Measurements from ENCODE around the gene RIOX2.
"Not testable (repeated sequence)": the region's sequence is repeated elsewhere in the genome, so short reads cannot be mapped to it uniquely, and the experiment has no call there.

The RIOX2 gene

DNA sequence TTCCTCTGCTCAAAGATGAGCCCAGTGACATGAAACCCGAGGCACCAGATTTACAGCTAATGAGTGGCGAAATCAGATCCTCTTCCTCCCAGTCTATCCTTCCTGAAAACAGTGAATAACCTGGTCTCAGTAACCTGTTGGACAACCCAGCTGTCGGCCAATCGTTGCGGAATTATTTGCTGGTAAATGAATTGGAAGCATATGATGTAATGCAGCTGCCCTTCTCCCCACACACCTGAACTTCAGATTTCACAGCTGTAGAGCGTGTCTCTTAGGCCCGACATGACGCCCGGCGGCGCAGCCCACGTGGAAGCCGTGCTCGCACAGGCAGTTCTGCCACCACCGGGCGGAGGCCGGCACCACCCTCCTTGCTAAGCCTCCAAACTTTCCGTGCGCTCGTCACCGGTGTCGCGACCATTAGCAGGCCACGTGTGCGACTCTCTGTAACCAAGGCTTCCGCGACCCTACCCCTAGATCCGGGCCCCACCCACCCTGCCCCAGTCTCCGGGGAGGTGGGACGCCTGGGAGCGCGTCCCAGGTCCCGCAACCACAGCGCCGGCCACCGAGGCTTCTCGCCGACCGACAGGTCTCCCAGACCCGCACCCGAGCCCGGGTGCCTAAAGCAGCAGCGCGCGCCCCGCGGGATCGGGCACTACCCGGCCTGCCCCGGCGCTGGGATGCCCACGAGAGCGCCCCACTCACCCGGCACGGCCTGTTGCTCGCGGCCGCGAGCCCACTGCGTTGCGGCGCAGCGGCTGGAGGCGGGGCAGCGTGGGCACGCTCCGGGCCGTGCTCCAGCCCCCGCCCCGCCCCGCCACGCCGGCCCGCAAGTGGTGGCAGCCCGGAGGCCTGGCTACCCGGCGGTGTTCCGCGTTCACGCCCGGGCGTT, at the start of gene RIOX2:
TSS of gene RIOX2 (minus strand) at position 753 of the 889 bp plus-strand sequence. CDS start 4,838 bp downstream, outside the sequence.
- DNase-seq (ENCODE audit: low spot score): peak; percentile 77

DNA sequence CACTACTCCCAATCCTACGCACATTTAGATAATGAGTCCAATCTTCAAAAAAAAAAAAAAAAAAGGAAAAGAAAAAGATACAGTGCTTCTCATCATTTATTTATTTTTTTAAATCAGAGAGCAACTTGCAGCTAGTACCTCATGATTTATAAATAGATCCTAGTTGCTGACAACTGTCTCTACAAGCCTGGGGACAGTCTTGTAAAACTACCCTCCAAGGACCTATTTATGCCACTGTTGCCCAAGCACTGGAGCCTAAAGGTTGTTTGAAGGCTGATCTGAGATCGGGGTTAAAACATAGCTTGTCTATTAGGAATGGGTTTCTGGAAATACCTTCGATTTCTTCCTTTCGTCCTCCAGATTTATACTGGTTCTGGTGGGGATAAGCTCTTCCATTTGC, 48.2 kb upstream of the RIOX2 start:
- DNase-seq (ENCODE audit: low spot score): no peak

DNA sequence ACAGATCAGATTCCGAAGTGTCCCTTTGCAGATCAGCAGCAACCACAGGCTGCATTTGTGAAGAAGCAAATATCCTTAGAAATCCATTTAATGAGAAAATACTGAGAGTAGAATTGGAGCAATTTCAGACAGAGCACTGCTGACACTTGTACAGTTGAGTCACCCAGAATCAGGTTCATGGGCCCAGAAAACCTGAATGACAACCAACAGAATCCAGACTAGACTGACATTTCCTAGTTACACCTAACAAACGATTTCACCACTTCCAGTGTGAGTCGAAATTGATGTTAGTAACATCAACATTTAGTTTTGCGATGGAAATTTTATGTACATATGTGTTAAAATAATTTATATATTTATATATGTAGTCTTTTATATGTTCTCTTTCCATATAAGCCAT, 46.1 kb upstream of the RIOX2 start:
- no peak for DNase-seq (ENCODE audit: low spot score)

DNA sequence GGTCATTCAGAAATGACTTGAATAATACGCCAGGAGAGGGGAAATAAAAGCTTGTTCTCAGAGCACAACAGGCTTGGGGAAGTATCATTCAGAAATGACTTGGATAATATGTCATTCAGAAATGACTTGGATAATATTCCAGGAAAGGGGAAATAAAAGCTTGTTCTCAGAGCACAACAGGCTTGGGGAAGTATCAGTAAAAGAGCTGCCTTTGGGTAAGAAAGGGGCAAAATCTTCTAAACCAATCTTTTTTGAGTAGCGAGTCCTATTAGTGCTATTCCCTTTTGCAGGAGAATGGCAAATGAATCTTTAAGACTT, 42.0 kb upstream of the RIOX2 start:
- no peak for DNase-seq (ENCODE audit: low spot score)

DNA sequence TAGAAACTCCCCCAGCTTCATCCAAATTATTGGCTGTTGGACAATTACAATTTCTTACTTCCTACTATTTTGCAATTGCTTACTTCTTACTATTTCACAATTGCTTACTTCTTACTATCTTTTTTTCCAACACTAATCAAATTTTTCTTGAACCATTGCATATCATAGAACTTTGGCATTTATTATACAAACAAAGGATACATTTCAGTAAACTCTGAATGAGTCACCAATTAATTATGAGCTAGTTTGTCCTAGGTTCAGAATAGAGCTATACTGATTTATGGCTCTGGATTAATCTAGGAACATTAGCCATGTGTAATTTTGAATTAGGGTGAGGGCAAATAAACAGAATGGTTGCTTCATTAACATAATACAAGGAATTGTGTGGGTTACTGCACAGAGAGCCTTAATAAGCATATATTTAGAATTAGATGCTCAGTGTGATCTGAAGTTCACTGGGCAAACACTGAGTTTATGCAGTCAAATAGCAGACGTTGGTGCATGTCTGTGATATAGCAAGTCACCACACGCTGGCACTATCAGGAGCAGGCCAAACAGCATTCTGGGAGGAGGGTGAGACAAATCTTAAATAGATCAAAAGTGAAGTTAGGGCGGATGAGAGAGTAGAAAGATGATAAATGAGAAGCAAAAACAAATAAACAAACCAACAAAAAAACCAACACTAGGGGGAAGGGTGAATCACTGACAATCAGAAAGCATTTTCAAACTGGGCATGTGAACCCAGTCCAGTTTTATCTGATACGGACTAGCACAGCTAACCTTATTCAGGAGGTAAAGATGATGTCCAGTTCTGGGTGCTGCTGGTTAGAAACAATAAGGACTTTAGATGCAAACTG, 41.4 kb upstream of the RIOX2 start:
- no peak for DNase-seq (ENCODE audit: low spot score)

DNA sequence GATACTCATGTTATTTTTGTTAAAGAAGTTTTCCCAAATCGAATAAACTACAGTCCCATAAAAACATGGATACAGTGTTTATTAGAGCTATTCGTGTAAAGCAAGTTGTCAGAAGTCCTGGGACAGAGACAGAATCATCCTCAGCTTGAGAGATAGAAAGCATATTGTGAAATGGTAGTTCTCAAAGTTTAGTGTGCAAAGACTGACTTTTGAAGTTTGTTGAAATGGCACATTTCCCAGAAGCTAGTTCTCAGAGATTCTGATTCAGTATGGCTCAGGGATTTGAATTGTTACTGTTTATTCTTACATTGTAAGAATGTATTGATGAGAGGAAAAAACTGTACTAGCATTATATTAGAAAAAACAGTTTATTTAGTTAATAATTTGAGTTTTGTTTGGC, 40.7 kb upstream of the RIOX2 start:
- DNase-seq (ENCODE audit: low spot score): no peak

DNA sequence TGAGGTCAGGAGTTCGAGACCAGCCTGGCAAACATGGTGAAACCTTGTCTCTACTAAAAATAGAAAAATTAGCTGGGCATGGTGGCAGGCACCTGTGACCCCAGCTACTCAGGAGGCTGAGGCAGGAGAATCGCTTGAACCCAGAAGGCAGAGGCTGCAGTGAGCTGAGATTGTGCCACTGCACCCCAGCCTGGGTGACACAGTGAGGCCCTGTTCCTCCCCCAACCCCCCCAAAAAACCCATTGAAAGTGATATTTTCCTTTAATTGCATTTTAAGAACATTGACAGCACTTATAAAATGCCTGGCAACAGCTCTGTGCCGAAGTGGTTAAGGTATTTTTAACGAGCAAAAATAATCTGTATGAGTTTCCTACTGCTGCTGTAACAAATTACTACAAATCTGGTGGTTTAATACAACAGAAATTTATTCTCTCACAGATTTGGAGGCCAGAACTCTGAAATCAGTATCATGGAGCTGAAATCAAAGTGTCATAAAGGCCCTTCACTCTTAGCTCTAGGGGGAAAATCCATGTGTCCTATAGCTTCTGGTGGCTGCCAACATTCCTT, 38.7 kb upstream of the RIOX2 start:
- DNase-seq (ENCODE audit: low spot score): not testable (repeated sequence)

DNA sequence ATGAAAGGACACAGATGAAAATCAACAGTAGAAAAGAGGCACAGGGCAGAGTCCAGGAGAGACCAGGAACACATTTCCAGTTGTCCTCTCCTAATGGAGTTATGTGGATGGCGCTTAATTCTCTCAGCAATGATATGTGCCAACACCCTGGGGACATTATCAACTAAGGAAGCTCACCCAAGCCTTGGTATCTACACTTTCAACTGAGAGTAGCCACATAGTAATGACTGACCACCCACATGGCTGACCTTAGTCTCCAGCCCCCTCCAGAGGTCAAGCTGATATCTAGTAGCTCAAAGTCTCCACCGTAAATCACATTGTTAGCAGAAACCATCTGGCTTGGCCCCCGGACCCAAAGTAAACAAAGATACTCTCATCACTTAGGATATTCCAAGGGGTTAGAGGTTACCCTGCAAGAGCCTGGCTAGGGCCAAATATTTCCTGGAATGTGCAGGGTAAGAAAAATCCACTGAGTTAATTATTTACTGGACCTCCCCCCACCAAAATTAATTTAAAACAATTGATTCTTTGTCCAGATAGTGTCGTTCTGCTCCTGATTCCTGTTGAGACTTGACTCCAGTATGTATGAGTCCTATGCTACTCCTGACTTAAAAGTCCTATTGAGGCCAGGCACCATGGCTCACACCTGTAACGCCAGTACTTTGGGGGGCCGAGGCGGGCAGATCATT, 38.1 kb upstream of the RIOX2 start:
- DNase-seq (ENCODE audit: low spot score): no peak

DNA sequence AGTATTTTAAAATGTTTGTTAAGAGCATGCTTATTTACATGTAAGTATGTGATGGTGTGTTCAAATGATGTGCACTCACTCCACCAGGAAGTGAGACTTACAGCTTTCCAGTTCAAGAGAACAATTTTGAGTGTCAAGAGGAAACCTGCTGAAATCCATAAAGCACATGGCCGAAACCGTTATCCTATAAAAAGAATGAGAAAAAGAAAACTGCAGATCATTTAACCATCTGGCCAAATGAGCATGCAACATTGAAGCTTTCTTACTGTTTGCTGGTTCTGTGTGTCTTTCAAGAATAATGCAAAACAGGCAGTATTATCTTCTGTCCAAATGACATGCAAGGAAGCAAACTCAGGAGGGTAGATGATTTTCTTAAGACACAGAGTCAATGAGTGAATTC, 36.6 kb upstream of the RIOX2 start:
- no peak for DNase-seq (ENCODE audit: low spot score)

DNA sequence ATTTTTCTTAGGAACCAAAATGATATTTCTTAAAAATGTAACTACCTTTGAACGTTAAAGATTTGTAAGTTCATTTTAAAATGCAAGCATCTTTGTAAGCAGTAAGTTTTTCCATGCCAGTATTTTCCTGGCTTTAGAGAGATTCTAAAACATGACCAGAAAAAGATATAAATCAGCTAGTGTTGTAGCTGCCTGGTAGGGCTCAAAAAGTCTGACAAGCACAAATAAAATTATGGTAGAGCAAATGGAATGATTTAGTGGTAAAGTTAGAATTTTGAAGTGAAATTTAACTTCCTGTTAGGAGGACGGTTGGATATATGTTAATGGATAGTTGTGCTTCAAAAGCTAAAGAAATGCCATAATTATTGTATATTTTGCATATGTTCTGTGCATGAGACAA, 33.2 kb upstream of the RIOX2 start:
- no peak for DNase-seq (ENCODE audit: low spot score)

DNA sequence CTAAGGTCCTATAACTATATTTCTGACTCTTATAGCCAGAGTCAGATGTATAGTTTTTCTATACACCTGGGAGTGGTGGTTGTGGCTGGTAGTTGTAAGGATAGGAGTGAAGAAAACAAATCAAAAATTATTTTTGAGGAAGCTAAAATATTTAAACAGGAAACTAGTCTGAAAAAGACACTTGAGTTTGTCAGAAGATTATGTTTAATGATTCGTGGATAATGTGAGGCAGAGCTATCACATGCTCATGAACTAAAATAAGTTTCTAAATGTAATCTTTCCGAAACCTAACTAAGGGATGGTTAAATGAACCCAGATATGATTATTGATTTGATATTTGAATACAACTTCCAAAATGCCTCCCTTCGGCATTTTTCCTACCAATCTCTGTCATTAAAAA, 32.5 kb upstream of the RIOX2 start:
- no peak for DNase-seq (ENCODE audit: low spot score)

DNA sequence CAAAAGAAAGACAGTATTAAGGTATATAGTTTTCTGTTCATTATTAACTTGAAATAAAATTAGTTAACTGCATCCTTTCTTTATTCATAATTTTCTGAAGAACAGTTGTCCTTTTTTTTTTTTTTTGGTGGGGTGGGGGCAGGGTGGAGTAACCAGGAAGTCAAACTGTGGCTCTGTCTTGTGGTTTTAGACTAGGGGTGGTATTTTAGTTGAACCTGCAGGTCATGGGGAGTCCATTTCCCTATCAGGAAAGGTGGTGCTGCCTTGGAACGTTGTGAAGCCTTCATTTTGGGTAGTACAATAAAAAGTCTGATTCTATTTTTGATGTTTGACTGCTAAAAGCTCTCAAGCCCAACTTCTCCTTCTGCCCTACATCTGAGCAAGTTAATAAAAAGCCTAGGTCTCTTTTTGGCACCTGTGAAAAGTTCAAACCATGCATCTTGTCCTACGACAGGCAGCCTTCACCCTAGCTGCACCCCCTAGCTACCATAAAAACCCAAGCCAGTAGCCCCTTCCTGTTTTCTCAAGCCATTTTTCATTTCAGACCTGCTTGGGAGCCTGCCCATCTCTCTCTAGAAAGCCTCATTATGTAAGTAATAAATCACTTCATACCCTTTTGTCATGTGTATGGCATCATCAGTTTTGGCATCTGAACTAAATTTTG, 31.2 kb upstream of the RIOX2 start:
- no peak for DNase-seq (ENCODE audit: low spot score)

DNA sequence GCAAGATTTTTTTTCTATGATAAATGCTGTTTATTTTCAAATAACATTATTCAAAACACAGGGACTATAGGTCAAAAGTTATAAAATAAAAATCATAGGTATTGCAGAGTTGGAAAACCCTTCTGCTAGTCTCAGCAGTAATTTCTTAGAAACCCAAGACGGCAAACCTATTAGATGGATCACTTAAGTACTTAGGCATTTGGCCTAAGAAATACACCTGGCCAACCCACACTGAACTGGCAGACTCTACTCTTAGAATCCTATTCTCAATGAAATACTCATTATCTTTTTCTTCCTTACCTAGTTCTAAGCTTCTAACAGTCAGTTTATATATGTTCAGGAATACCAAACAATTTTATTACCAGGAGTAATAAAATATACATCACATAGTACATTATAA, 30.5 kb upstream of the RIOX2 start:
- no peak for DNase-seq (ENCODE audit: low spot score)

DNA sequence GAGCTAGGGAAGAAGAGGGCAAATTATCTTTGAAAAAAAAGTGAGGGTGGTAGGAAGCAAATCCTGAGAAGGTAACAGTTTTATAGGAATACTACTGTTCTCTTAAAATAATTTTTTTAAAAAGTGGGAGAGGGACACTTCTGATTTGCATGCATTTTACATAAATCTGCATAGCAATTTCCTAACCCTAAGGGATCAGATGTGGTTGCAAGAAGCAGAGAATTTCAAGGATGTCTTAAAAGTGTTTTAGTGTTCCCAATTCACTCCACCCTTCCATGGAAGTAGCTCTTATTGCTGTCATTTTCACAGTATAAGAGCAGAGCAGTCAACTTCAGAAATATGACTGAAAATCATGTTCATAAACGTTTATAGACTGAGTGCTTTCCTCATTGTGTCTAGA, 27.8 kb upstream of the RIOX2 start:
- no peak for DNase-seq (ENCODE audit: low spot score)

DNA sequence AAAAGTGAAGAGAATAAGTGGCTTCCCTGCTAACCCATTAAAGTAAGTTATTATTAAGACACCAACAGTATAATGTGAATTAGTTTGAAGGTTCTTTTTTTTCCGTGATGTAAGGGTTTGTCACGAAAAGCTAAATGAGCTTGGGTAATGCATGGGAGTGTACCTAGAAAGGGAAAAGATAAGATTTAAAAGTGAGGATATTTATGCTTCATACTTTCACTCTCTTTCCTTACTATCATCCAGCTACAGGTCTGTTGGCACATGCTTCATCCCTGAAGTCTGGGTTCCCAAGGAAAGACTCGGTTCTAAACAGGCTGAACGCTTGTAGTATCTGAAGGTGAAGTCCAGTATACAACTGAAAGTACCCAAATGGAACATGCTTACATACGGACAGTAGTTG, 26.9 kb upstream of the RIOX2 start:
- no peak for DNase-seq (ENCODE audit: low spot score)

DNA sequence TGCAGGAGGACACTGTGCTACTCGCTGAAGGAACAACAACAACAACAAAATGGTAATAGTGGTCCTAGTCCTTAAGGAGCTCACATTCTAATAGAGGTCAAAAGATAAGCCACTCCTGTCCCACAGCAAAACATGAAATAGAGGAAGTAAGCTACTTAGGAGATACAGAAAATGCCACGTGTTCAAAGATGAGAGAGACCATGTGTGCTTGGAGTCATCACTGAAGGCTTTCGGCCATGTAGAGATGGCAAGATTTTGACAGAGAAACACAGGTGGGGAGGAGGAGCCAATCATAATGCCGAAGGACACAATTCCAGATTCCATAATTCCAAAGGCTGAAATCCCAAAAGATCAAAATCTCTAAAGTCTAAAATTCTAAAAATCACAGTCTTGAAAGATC, 24.8 kb upstream of the RIOX2 start:
- DNase-seq (ENCODE audit: low spot score): no peak

DNA sequence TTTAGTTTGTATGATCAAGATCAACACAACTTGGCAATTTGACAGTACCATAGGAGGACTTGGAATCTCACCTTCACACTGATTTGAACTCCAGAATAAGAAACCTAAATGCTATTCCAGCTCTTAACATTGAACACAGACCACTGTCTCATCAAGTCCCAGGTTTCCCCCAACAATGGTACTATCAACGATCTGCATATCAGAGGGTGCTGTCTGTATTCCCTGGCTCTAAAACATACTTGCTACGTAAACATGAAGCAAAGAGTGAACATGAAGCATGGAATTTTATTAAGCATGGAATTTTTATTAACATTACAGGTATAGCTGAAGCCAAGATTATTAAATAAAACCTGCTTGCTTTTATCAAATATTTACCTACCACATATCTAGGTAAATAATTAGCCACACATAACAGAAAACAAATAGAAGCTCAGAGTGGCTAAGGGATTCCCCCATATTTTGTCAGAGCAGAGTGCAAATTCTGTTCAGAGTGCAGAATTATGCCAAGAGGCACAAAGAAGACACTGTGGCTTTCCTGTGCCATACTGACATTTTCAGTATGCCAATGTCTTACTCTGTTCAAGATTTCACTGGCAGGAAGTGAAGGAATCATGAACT, 22.2 kb upstream of the RIOX2 start:
- DNase-seq (ENCODE audit: low spot score): no peak

DNA sequence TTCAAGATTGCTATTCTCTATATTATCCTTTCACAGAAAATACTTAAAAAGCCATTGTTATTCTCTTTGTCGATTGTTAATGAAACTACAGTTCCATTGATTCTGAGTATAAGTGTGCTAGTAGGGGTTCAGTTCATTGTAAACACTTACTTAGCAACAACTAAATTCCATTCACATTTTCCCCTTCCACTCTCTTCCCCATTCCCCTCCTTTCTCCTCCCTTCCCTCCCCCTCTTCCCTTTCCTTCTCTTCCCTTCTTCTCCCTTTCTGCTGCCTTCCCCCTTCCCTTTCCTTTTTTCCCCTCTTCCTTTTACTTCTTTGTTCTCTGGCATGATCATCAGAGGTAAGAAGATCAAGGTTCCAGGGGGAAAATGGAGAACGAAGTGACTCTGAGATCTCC, 21.3 kb upstream of the RIOX2 start:
- DNase-seq (ENCODE audit: low spot score): no peak

DNA sequence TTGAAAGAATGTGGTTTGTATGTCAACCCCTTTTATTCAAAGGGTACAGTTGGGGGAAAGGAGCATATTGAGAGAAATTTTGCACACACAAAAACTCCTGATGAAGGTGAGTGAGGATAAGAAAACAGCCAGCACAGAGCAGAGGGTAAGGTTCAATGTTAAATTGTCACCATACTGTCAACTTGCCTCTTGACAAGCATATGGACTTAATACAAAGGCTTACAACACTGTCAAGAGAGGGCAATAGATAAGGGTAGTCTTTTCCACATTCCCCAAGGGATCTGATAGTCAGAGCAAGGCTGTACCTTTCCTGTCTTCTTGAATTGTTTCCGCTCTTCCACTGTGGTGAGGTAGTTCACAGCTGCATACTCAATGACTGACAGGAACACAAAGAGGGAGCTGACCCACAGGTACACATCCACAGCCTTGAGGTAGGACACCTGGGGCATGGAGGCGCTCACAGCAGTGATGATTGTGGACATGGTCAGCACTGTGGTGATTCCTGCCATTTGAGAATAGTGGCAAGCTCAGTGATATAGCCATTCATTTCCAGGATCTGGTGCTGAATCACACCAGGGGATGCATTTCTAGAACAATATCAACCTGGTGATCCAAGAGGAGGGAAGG, 20.4 kb upstream of the RIOX2 start:
- no peak for DNase-seq (ENCODE audit: low spot score)

DNA sequence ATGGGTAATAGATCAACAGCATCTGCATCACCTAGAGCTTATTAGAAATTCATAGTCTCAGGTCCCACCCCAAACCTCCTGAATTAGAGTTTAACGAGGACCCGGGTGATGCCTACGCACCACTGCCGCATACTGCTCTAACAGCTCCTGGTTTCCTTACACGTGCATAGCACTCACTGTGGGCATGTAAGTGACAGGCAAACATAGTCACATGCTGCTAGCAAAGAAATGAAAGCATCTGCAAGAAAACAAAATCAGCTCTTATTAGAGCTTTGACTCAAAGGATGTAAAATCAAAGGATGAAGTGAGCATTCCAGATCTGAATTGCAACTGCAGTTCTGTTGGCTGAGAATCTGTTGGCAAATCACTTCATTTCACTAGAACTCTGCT, 19.1 kb upstream of the RIOX2 start:
- DNase-seq (ENCODE audit: low spot score): no peak
